Gastroesophageal sphincter (tissue), 3 donors: Measurements from ENCODE around the gene TSPAN19.

ENCODE experiments used
- CTCF ChIP-seq, 4 experiments: fragments of 200-600 bp in 2 of 4; fragments of 450-650 bp in 2 of 4; sonication (generic) in 1 of 4; IDR thresholded peaks; one replicate each; pipeline ENCODE4 v1.5.1; 2017 to 2019; ENCODE audit warnings: antibody characterized with exemption in 4 of 4, mild to moderate bottlenecking in 2 of 4, moderate library complexity in 2 of 4
- EP300 ChIP-seq: sonication (generic); formaldehyde crosslinking; IDR thresholded peaks from one replicate; pipeline ENCODE4 v1.6.1; 2017; ENCODE audit warnings: antibody characterized with exemption, mild to moderate bottlenecking
- POLR2A ChIP-seq, 2 donors: fragments of 450-650 bp; IDR thresholded peaks; one replicate each; pipeline ENCODE4 v1.6.1; 2017; ENCODE audit warnings: antibody characterized with exemption in 2 of 2, mild to moderate bottlenecking in 2 of 2, moderate library complexity in 1 of 2
- POLR2AphosphoS5 ChIP-seq: sonication (generic); formaldehyde crosslinking; IDR thresholded peaks from one replicate; pipeline ENCODE4 v1.6.1; 2017; ENCODE audit warnings: antibody characterized with exemption

- TF ChIP-seq POLR2A (IDR thresholded peaks at IDR 0.05): no peak
- no peak for TF ChIP-seq CTCF (IDR thresholded peaks at IDR 0.05)
- TF ChIP-seq POLR2AphosphoS5: no peak
- TF ChIP-seq EP300: no peak
Measured at GRCh38 chr12:84998341-84998740, 37.7 kb downstream of the TSPAN19 start.
